Measurements from ENCODE around the gene IDS. TPM values are rescaled to one million over a fixed set of nuclear protein-coding genes. Genes with fewer than 3 reads are reported as not detected.

Gene IDS
- total and polyA plus RNA-seq, 2 of the 8 experiments (the other 6 are each of a cell fraction or from before 2014, with no cell fraction given), result 19.9 to 20.7 TPM

GRCh38 chrX:149497054-149497453 lies 8.1 kb downstream of the IDS start (continued):
- TF ChIP-seq, protein P1, sequence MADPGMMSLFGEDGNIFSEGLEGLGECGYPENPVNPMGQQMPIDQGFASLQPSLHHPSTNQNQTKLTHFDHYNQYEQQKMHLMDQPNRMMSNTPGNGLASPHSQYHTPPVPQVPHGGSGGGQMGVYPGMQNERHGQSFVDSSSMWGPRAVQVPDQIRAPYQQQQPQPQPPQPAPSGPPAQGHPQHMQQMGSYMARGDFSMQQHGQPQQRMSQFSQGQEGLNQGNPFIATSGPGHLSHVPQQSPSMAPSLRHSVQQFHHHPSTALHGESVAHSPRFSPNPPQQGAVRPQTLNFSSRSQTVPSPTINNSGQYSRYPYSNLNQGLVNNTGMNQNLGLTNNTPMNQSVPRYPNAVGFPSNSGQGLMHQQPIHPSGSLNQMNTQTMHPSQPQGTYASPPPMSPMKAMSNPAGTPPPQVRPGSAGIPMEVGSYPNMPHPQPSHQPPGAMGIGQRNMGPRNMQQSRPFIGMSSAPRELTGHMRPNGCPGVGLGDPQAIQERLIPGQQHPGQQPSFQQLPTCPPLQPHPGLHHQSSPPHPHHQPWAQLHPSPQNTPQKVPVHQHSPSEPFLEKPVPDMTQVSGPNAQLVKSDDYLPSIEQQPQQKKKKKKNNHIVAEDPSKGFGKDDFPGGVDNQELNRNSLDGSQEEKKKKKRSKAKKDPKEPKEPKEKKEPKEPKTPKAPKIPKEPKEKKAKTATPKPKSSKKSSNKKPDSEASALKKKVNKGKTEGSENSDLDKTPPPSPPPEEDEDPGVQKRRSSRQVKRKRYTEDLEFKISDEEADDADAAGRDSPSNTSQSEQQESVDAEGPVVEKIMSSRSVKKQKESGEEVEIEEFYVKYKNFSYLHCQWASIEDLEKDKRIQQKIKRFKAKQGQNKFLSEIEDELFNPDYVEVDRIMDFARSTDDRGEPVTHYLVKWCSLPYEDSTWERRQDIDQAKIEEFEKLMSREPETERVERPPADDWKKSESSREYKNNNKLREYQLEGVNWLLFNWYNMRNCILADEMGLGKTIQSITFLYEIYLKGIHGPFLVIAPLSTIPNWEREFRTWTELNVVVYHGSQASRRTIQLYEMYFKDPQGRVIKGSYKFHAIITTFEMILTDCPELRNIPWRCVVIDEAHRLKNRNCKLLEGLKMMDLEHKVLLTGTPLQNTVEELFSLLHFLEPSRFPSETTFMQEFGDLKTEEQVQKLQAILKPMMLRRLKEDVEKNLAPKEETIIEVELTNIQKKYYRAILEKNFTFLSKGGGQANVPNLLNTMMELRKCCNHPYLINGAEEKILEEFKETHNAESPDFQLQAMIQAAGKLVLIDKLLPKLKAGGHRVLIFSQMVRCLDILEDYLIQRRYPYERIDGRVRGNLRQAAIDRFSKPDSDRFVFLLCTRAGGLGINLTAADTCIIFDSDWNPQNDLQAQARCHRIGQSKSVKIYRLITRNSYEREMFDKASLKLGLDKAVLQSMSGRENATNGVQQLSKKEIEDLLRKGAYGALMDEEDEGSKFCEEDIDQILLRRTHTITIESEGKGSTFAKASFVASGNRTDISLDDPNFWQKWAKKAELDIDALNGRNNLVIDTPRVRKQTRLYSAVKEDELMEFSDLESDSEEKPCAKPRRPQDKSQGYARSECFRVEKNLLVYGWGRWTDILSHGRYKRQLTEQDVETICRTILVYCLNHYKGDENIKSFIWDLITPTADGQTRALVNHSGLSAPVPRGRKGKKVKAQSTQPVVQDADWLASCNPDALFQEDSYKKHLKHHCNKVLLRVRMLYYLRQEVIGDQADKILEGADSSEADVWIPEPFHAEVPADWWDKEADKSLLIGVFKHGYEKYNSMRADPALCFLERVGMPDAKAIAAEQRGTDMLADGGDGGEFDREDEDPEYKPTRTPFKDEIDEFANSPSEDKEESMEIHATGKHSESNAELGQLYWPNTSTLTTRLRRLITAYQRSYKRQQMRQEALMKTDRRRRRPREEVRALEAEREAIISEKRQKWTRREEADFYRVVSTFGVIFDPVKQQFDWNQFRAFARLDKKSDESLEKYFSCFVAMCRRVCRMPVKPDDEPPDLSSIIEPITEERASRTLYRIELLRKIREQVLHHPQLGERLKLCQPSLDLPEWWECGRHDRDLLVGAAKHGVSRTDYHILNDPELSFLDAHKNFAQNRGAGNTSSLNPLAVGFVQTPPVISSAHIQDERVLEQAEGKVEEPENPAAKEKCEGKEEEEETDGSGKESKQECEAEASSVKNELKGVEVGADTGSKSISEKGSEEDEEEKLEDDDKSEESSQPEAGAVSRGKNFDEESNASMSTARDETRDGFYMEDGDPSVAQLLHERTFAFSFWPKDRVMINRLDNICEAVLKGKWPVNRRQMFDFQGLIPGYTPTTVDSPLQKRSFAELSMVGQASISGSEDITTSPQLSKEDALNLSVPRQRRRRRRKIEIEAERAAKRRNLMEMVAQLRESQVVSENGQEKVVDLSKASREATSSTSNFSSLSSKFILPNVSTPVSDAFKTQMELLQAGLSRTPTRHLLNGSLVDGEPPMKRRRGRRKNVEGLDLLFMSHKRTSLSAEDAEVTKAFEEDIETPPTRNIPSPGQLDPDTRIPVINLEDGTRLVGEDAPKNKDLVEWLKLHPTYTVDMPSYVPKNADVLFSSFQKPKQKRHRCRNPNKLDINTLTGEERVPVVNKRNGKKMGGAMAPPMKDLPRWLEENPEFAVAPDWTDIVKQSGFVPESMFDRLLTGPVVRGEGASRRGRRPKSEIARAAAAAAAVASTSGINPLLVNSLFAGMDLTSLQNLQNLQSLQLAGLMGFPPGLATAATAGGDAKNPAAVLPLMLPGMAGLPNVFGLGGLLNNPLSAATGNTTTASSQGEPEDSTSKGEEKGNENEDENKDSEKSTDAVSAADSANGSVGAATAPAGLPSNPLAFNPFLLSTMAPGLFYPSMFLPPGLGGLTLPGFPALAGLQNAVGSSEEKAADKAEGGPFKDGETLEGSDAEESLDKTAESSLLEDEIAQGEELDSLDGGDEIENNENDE (IDR thresholded peaks at IDR 0.05; ENCODE audit: insufficient replicate concordance, low read length), result no peak
- TF ChIP-seq RAD21 (IDR thresholded peaks at IDR 0.05 in 1 of 2, conservative IDR thresholded peaks at IDR 0.05 in 1 of 2; ENCODE audit: low read depth in 2 of 2, low read length in 2 of 2) (no peak), SIRT6 (IDR thresholded peaks at IDR 0.05; ENCODE audit: low read length) (no peak)

All from H1 (cell line).